H9 (cell line): ENCODE results near the gene PYGO2. TPM values are rescaled to one million over a fixed set of nuclear protein-coding genes. Genes with fewer than 3 reads are reported as not detected.
A peak's percentile ranks its signal among the peaks of the same experiment; 100 is the strongest.

ENCODE experiments used
- DNase-seq: peaks from one replicate; pipeline ENCODE4 v3.0.0-alpha.2; 2017
- H2AFZ ChIP-seq: one replicate; pipeline ENCODE4 v1.6.1; 2013; ENCODE audit warnings: mild to moderate bottlenecking, low read length, control low read depth, moderate library complexity
- H2AK5ac ChIP-seq: 2 replicates; pipeline ENCODE4 v1.6.1; 2013; ENCODE audit warnings: low read length, control low read depth, mixed read lengths; ENCODE audit not compliant: insufficient read length
- H2BK120ac ChIP-seq: one replicate; pipeline ENCODE4 v1.6.1; 2013; ENCODE audit warnings: low read depth, mild to moderate bottlenecking, low read length, control low read depth, inconsistent platforms; ENCODE audit not compliant: poor library complexity, severe bottlenecking
- H2BK12ac ChIP-seq: 2 replicates; pipeline ENCODE4 v1.6.1; 2013; ENCODE audit warnings: low read length, control low read depth, mixed read lengths, low read depth; ENCODE audit not compliant: insufficient read length
- H2BK15ac ChIP-seq: 2 replicates; pipeline ENCODE4 v1.6.1; 2013; ENCODE audit warnings: low read depth, low read length, control low read depth
- H2BK20ac ChIP-seq: one replicate; pipeline ENCODE4 v1.6.1; 2013; ENCODE audit warnings: low read depth, mild to moderate bottlenecking, low read length, control low read depth, inconsistent platforms; ENCODE audit not compliant: poor library complexity, severe bottlenecking
- H2BK5ac ChIP-seq: 2 replicates; pipeline ENCODE4 v1.6.1; 2013; ENCODE audit warnings: low read length, control low read depth, mixed read lengths; ENCODE audit not compliant: insufficient read length
- H3K14ac ChIP-seq: 2 replicates; pipeline ENCODE4 v1.6.1; 2013; ENCODE audit warnings: low read length, control low read depth; ENCODE audit not compliant: insufficient read depth
- H3K18ac ChIP-seq: 2 replicates; pipeline ENCODE4 v1.6.1; 2013; ENCODE audit warnings: low read depth, mild to moderate bottlenecking, mixed read lengths, low read length, control low read depth; ENCODE audit not compliant: insufficient read length
- H3K23ac ChIP-seq: 2 replicates; pipeline ENCODE4 v1.6.1; 2013; ENCODE audit warnings: low read length, control low read depth, mixed read lengths, low read depth; ENCODE audit not compliant: insufficient read length
- H3K23me2 ChIP-seq: 2 replicates; pipeline ENCODE4 v1.6.1; 2013; ENCODE audit warnings: low read depth, mild to moderate bottlenecking, mixed read lengths, low read length, control low read depth; ENCODE audit not compliant: insufficient read length, poor library complexity, severe bottlenecking
- H3K27ac ChIP-seq: 2 replicates; pipeline ENCODE4 v1.5.1; 2013; ENCODE audit warnings: low read length, control low read depth, mixed read lengths, low read depth; ENCODE audit not compliant: insufficient read length
- H3K27me3 ChIP-seq: 2 replicates; pipeline ENCODE4 v1.6.1; 2013; ENCODE audit warnings: low read length, control low read depth, inconsistent platforms; ENCODE audit not compliant: insufficient read depth
- H3K4ac ChIP-seq: 2 replicates; pipeline ENCODE4 v1.6.1; 2013; ENCODE audit warnings: low read depth, mild to moderate bottlenecking, control low read depth, inconsistent platforms, low read length, moderate library complexity
- H3K4me1 ChIP-seq: 2 replicates; pipeline ENCODE4 v1.6.1; 2013; ENCODE audit warnings: low read length, control low read depth, inconsistent platforms; ENCODE audit not compliant: insufficient read depth
- H3K4me2 ChIP-seq: 2 replicates; pipeline ENCODE4 v1.6.1; 2013; ENCODE audit warnings: low read length, control low read depth, mixed read lengths; ENCODE audit not compliant: insufficient read length, insufficient read depth
- H3K56ac ChIP-seq: 2 replicates; pipeline ENCODE4 v1.6.1; 2013; ENCODE audit warnings: low read depth, mild to moderate bottlenecking, mixed read lengths, low read length, control low read depth; ENCODE audit not compliant: insufficient read length
- H3K79me1 ChIP-seq: 2 replicates; pipeline ENCODE4 v1.6.1; 2013; ENCODE audit warnings: low read depth, mild to moderate bottlenecking, moderate library complexity, low read length, control low read depth, inconsistent platforms; ENCODE audit not compliant: insufficient read depth, poor library complexity, severe bottlenecking
- H3K79me2 ChIP-seq: 2 replicates; pipeline ENCODE4 v1.6.1; 2013; ENCODE audit warnings: low read length, control low read depth, inconsistent platforms; ENCODE audit not compliant: insufficient read depth
- H3K9ac ChIP-seq: 2 replicates; pipeline ENCODE4 v1.6.1; 2013; ENCODE audit warnings: low read length, control low read depth, mixed read lengths; ENCODE audit not compliant: insufficient read length; ENCODE audit errors: extremely low read depth
- H3K9me3 ChIP-seq: one replicate; pipeline ENCODE4 v1.6.1; 2013; ENCODE audit warnings: low read depth, low read length, inconsistent platforms; ENCODE audit not compliant: control insufficient read depth
- H3T11ph ChIP-seq: one replicate; pipeline ENCODE4 v1.6.1; 2013; ENCODE audit warnings: mild to moderate bottlenecking, low read length, control low read depth, inconsistent platforms
- H4K20me1 ChIP-seq: one replicate; pipeline ENCODE4 v1.6.1; 2013; ENCODE audit not compliant: control insufficient read depth, insufficient read length, insufficient read depth
- H4K5ac ChIP-seq: 2 replicates; pipeline ENCODE4 v1.6.1; 2013; ENCODE audit warnings: low read depth, mild to moderate bottlenecking, mixed read lengths, low read length, control low read depth; ENCODE audit not compliant: insufficient read length
- H4K8ac ChIP-seq: replicated peaks from 2 replicates; pipeline ENCODE4 v1.6.1; 2013; ENCODE audit warnings: low read length, control low read depth, mixed read lengths, low read depth; ENCODE audit not compliant: insufficient read length
- H4K91ac ChIP-seq: 2 replicates; pipeline ENCODE4 v1.6.1; 2013; ENCODE audit warnings: low read depth, mild to moderate bottlenecking, moderate library complexity, mixed read lengths, low read length, control low read depth; ENCODE audit not compliant: insufficient read length
- H3K27ac Mint-ChIP-seq, 3 experiments: 2 replicates in 2 of 3; 3 replicates in 1 of 3; pipeline ENCODE4 v1.8.0; 2020 to 2021; ENCODE audit warnings: mixed read lengths in 3 of 3, mild to moderate bottlenecking in 1 of 3, moderate library complexity in 1 of 3
- H3K27me3 Mint-ChIP-seq: 2 replicates; pipeline ENCODE4 v1.8.0; 2021; ENCODE audit warnings: low read depth, mild to moderate bottlenecking, moderate library complexity, mixed read lengths
- H3K36me3 Mint-ChIP-seq, 3 experiments: 2 replicates in 2 of 3; 3 replicates in 1 of 3; pipeline ENCODE4 v1.8.0; 2020 to 2021; ENCODE audit warnings: low read depth in 3 of 3, mixed read lengths in 3 of 3; ENCODE audit not compliant: insufficient read depth in 1 of 3
- H3K4me1 Mint-ChIP-seq, 2 experiments: 2 replicates each; pipeline ENCODE4 v1.8.0; 2020; ENCODE audit warnings: mixed read lengths in 2 of 2
- H3K4me3 Mint-ChIP-seq, 2 experiments: 2 replicates in 1 of 2; 3 replicates in 1 of 2; pipeline ENCODE4 v1.8.0; 2020 to 2021; ENCODE audit warnings: mild to moderate bottlenecking in 2 of 2, mixed read lengths in 2 of 2, moderate library complexity in 1 of 2
- H3K9me3 Mint-ChIP-seq, 2 experiments: 2 replicates in 1 of 2; 3 replicates in 1 of 2; pipeline ENCODE4 v1.8.0; 2020; ENCODE audit warnings: mild to moderate bottlenecking in 2 of 2, mixed read lengths in 2 of 2, moderate library complexity in 1 of 2
- CTCF ChIP-seq: fragments of 200-600 bp; sonication (generic); conservative IDR thresholded peaks from 3 replicates; pipeline ENCODE4 v1.8.0; 2021; ENCODE audit warnings: antibody characterized with exemption, mild to moderate bottlenecking
- WGBS: extraction: QIAGEN DNeasy Blood & Tissue Kit; methylation state at CpG from one replicate; pipeline ENCODE4 v1.1.7; 2013; ENCODE audit warnings: missing lambda C conversion rate, low lambda C conversion rate, mixed read lengths; ENCODE audit not compliant: insufficient read length; ENCODE audit errors: extremely low coverage; 5-methylcytosine and 5-hydroxymethylcytosine counted together
- total RNA-seq: library from RNA; stranded (reverse); gene quantifications from 2 replicates; pipeline ENCODE4 v1.2.1, GENCODE V29; 2021

The PYGO2 gene
- total RNA-seq, 1 experiment from 2014 or later, result 38.7 TPM

- H4K8ac ChIP-seq, result no peak overlapping the region
- H3K4me2 ChIP-seq, result peak overlapping the region; percentile 94
- no peak overlapping the region for H2BK20ac ChIP-seq
- no peak overlapping the region for H4K91ac ChIP-seq
- no peaks in the 10 kb centered on the region for H4K20me1 ChIP-seq
- no peak for DNase-seq
- no peak overlapping the region for H4K5ac ChIP-seq
- no peak overlapping the region for H2BK120ac ChIP-seq
- no CpG with 5 or more reads among the region's 3 CpGs for WGBS
- H3K27ac ChIP-seq, result no peak overlapping the region
- H3K9me3 Mint-ChIP-seq, result no peaks in the 10 kb centered on the region
- H3K36me3 Mint-ChIP-seq, result peaks cover 5 to 21% (median 17%) of the 10 kb centered on the region in 3 experiments; a peak in 6 of 7 replicates
- TF ChIP-seq CTCF, result no peak
- H3K56ac ChIP-seq, result no peak overlapping the region
- H3T11ph ChIP-seq, result no peak overlapping the region
- H2BK5ac ChIP-seq, result no peak overlapping the region
- H3K27me3 ChIP-seq, result no peaks in the 10 kb centered on the region
- H3K14ac ChIP-seq, result peak overlapping the region; percentile 16; the same call in 1 of the 2 replicates
- H2AK5ac ChIP-seq, result no peak overlapping the region
- peak overlapping the region; percentile 52 for H3K18ac ChIP-seq
- H3K27ac Mint-ChIP-seq, result peak overlapping the region in 1 of 3 experiments; percentile 99; a peak in 2 of 7 replicates
- no peaks in the 10 kb centered on the region for H3K9me3 ChIP-seq
- peaks cover 48 to 54% of the 10 kb centered on the region in 2 experiments for H3K4me1 Mint-ChIP-seq
- H2BK15ac ChIP-seq, result no peak overlapping the region
- H3K9ac ChIP-seq, result no peak overlapping the region
- no peaks in the 10 kb centered on the region for H3K79me2 ChIP-seq
- no peaks in the 10 kb centered on the region for H3K79me1 ChIP-seq
- no peak overlapping the region; the same call in 1 of the 2 replicates for H3K4ac ChIP-seq
- no peak overlapping the region for H2BK12ac ChIP-seq
- peaks cover 4% of the 10 kb centered on the region; the same call in 1 of the 2 replicates for H3K4me1 ChIP-seq
- H3K23ac ChIP-seq, result no peak overlapping the region
- H3K27me3 Mint-ChIP-seq, result no peaks in the 10 kb centered on the region
- H2AFZ ChIP-seq, result no peak overlapping the region
- H3K4me3 Mint-ChIP-seq, result peak overlapping the region; percentile 83 to 97; a peak in 4 of 5 replicates
- peaks cover 16% of the 10 kb centered on the region for H3K23me2 ChIP-seq
Observed at GRCh38 chr1:154954541-154954940, 7.0 kb downstream of the PYGO2 start.
